A673 (cell line): ENCODE measurements around the gene TGFA. TPM values are rescaled to one million over a fixed set of nuclear protein-coding genes. Genes with fewer than 3 reads are reported as not detected.

Source experiments
- BruUV-seq: library from RNA; stranded (reverse); fragments of 400-500 nt; replicated peaks from 2 replicates; lab custom pipeline; 2021; lab: Mats Ljungman, UMichigan
- CTCF ChIA-PET: fragments of 300-600 bp; sonication (Branson Sonifier 250); formaldehyde crosslinking; loops from one replicate; lab custom pipeline; 2022; ENCODE audit warnings: antibody characterized with exemption; lab: Charles Lee
- POLR2A ChIA-PET: fragments of 300-600 bp; sonication (Branson Sonifier 250); formaldehyde crosslinking; loops from one replicate; lab custom pipeline; 2022; ENCODE audit warnings: antibody characterized with exemption; ENCODE audit not compliant: low non-redundant PET; lab: Charles Lee
- DNase-seq: peaks from one replicate; pipeline ENCODE4 v3.0.0-alpha.2; 2015; ENCODE audit warnings: low spot score
- H3K27ac ChIP-seq: fragments of 200-600 bp; sonication (generic); 2 replicates; pipeline ENCODE4 v1.5.1; 2016; ENCODE audit warnings: mixed run types, low read depth, mild to moderate bottlenecking, mixed read lengths, antibody characterized with exemption, low read length; ENCODE audit not compliant: poor library complexity, severe bottlenecking
- H3K27me3 ChIP-seq: fragments of 200-600 bp; sonication (generic); replicated peaks from 2 replicates; pipeline ENCODE4 v1.6.1; 2017; ENCODE audit warnings: mixed run types, low read depth, mild to moderate bottlenecking, mixed read lengths, antibody characterized with exemption, low read length; ENCODE audit not compliant: insufficient read depth, poor library complexity
- H3K36me3 ChIP-seq: fragments of 200-600 bp; sonication (generic); 2 replicates; pipeline ENCODE4 v1.6.1; 2016; ENCODE audit warnings: mixed run types, mild to moderate bottlenecking, mixed read lengths, antibody characterized with exemption, low read length; ENCODE audit not compliant: insufficient read depth, poor library complexity, severe bottlenecking
- H3K4me1 ChIP-seq: fragments of 200-600 bp; sonication (generic); 2 replicates; pipeline ENCODE4 v1.6.1; 2017; ENCODE audit warnings: mixed run types, mild to moderate bottlenecking, mixed read lengths, antibody characterized with exemption, low read length; ENCODE audit not compliant: insufficient read depth, poor library complexity, severe bottlenecking
- H3K4me3 ChIP-seq: fragments of 200-600 bp; sonication (generic); 2 replicates; pipeline ENCODE4 v1.5.1; 2016; ENCODE audit warnings: low read depth, mixed run types, mild to moderate bottlenecking, mixed read lengths, low read length; ENCODE audit not compliant: poor library complexity, severe bottlenecking
- H3K9me3 ChIP-seq: fragments of 200-600 bp; sonication (generic); 2 replicates; pipeline ENCODE4 v1.6.1; 2016; ENCODE audit warnings: mixed run types, low read depth, mild to moderate bottlenecking, mixed read lengths, antibody characterized with exemption, low read length; ENCODE audit not compliant: poor library complexity, severe bottlenecking
- CTCF ChIP-seq: fragments of 300-800, 200-600 bp; sonication (generic); conservative IDR thresholded peaks from 2 replicates; pipeline ENCODE4 v1.5.1; 2017; ENCODE audit warnings: low read depth, mild to moderate bottlenecking, antibody characterized with exemption, low read length, moderate library complexity, mixed read lengths
- EZH2 ChIP-seq: fragments of 200-600 bp; sonication (generic); IDR thresholded peaks from 2 replicates; pipeline ENCODE4 v1.6.1; 2017; ENCODE audit warnings: borderline replicate concordance, low read depth, mild to moderate bottlenecking, mixed read lengths, antibody characterized with exemption, low read length; ENCODE audit not compliant: poor library complexity, severe bottlenecking
- intact Hi-C: fragments of 100-400 bp; cut with micrococcal nuclease; formaldehyde crosslinking; loops from one replicate; pipeline ENCODE4 v1.10.0; 2022; ENCODE audit not compliant: unreplicated experiment
- total RNA-seq: library from RNA; stranded (reverse); gene quantifications from 2 replicates; pipeline ENCODE4 v1.2.3, GENCODE V29; 2021

TGFA gene
- total RNA-seq, 1 experiment from 2014 or later = 0.13 TPM

GRCh38 chr2:70443078-70443465 lies 110.6 kb downstream of the TGFA start:
- H3K4me1 ChIP-seq = no peaks in the 10 kb centered on the region
- H3K27me3 ChIP-seq = peaks cover 8% of the 10 kb centered on the region
- no peak overlapping the region for H3K4me3 ChIP-seq
- H3K27ac ChIP-seq = no peak overlapping the region
- H3K9me3 ChIP-seq = no peaks in the 10 kb centered on the region
- POLR2A ChIA-PET = no interaction called here
- TF ChIP-seq CTCF (no peak), EZH2 (no peak)
- CTCF ChIA-PET = no interaction called here
- intact Hi-C loops = no loop called here
- H3K36me3 ChIP-seq = no peaks in the 10 kb centered on the region
- no peak for DNase-seq
- BruUV-seq = no TSS peak

- peaks cover 3% of the 10 kb centered on the region for H3K27me3 ChIP-seq
- TF ChIP-seq CTCF (no peak), EZH2 (no peak)
- no TSS peak for BruUV-seq
- no peak overlapping the region for H3K4me3 ChIP-seq
- H3K36me3 ChIP-seq = no peaks in the 10 kb centered on the region
- ChIA-PET POLR2A (no interaction called here), CTCF (no interaction called here)
- intact Hi-C loops = no loop called here
- DNase-seq = no peak
- no peaks in the 10 kb centered on the region for H3K9me3 ChIP-seq
- no peaks in the 10 kb centered on the region for H3K4me1 ChIP-seq
- no peak overlapping the region for H3K27ac ChIP-seq
These were observed 111.1 kb downstream of the TGFA start for GRCh38 chr2:70442301-70443077.

- intact Hi-C loops = no loop called here
- Histone ChIP-seq H3K36me3 (no peaks in the 10 kb centered on the region), H3K4me1 (no peaks in the 10 kb centered on the region), H3K27me3 (peaks cover 18% of the 10 kb centered on the region), H3K27ac (no peak overlapping the region), H3K4me3 (no peak overlapping the region), H3K9me3 (no peaks in the 10 kb centered on the region)
- DNase-seq = no peak
- ChIA-PET POLR2A (no interaction called here), CTCF (interaction anchor here (0.5 to 0.7 kb wide), 2 partner anchors 215 to 332 kb away, joined by 3 to 5 read pairs; no protein-coding TSS in a partner anchor)
- no peak for TF ChIP-seq EZH2
- no TSS peak for BruUV-seq
These were observed 113.0 kb downstream of the TGFA start for GRCh38 chr2:70440621-70441020.
